NT2/D1 (cell line): ENCODE data around the gene CD53.

Source experiments
- SUZ12 ChIP-seq: IDR thresholded peaks from 2 replicates; pipeline ENCODE4 v1.6.1; 2011; ENCODE audit not compliant: insufficient read length, insufficient read depth; ENCODE audit errors: extremely low read depth
- YY1 ChIP-seq: IDR thresholded peaks from 2 replicates; pipeline ENCODE4 v1.6.1; 2011; ENCODE audit not compliant: insufficient read length, insufficient read depth
- ZNF274 ChIP-seq: IDR thresholded peaks from 2 replicates; pipeline ENCODE4 v1.6.1; 2011; ENCODE audit warnings: mild to moderate bottlenecking, low read depth, low read length

DNA sequence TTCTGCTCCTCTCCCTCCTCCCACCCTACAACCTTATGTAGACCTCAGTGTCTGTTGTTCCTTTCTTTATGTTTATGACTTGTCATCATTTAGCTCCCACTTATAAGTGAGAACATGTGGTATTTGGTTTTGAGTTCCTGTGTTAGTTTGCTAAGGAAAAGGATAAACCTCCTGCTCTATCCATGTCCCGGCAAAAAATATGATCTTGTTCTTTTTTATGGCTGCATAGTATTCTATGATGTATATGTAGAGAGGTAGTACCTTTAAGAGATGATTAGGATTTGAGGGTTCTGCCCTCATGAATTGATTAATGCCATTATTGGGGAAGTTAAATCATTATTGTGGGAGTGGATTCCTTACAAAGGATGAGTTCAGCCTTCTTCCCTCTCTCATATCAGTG is 49.0 kb downstream of the CD53 start:
- TF ChIP-seq ZNF274: no peak
- TF ChIP-seq SUZ12: no peak
- no peak for TF ChIP-seq YY1
